Transverse colon (tissue), 4 donors: ENCODE measurements around the gene FBXO42.

Experiments
- EP300 ChIP-seq: sonication (generic); formaldehyde crosslinking; IDR thresholded peaks from one replicate; pipeline ENCODE4 v1.6.1; 2017; ENCODE audit warnings: antibody characterized with exemption, low read depth
- POLR2A ChIP-seq: fragments of 450-650 bp; IDR thresholded peaks from one replicate; pipeline ENCODE4 v1.6.1; 2016; ENCODE audit warnings: antibody characterized with exemption, mild to moderate bottlenecking, moderate library complexity
- POLR2AphosphoS5 ChIP-seq, 3 donors: sonication (generic); formaldehyde crosslinking; IDR thresholded peaks; one replicate each; pipeline ENCODE4 v1.6.1; 2016; ENCODE audit warnings: antibody characterized with exemption in 3 of 3
- TF ChIP-seq, protein P1 (sequence below), 5 experiments: fragments of 200-600 bp in 3 of 5; fragments of 450-650 bp in 2 of 5; sonication (generic) in 3 of 5; IDR thresholded peaks; 1 replicate in 2 of 5; 2 replicates in 3 of 5; pipeline ENCODE4 v1.5.1; 2016 to 2017; ENCODE audit warnings: antibody characterized with exemption in 5 of 5, inconsistent platforms in 3 of 5, mild to moderate bottlenecking in 2 of 5, moderate library complexity in 1 of 5

DNA sequence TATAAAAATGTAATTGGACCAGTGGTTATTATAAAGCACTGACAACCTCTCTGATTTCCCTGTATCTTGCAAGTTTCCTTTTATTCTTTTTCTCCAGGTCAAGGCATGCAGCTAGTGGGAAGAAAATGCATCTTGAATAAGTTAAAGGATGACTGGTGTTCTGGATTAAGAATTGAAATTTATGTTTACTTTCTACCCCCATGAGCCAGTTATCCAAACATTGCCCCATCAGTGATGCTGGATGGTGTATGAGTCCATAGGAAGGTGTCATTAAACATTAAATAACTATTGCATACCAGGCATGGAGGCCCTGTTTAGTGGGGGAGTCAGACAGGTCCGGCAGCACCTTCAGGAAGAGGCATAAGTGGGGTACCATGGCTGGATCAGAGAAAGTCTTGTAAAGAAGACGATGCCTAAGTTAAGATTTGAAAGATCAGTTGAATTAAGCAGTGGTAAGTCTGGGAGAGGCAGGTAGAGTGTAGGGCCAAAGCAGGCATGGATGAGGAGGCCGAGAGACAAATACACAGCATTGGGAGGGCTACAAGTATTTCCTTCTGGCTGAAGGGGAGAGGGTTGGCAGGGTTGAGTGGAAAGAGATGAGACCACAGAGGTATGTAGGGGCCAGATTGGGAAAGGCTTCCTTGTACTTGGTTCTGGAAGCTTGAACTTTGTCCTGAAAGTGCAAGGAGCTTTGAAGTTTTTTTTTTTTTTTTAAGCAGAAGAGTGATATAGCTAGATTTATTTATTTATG lies 20.4 kb upstream of the FBXO42 start:
- TF ChIP-seq, protein P1, sequence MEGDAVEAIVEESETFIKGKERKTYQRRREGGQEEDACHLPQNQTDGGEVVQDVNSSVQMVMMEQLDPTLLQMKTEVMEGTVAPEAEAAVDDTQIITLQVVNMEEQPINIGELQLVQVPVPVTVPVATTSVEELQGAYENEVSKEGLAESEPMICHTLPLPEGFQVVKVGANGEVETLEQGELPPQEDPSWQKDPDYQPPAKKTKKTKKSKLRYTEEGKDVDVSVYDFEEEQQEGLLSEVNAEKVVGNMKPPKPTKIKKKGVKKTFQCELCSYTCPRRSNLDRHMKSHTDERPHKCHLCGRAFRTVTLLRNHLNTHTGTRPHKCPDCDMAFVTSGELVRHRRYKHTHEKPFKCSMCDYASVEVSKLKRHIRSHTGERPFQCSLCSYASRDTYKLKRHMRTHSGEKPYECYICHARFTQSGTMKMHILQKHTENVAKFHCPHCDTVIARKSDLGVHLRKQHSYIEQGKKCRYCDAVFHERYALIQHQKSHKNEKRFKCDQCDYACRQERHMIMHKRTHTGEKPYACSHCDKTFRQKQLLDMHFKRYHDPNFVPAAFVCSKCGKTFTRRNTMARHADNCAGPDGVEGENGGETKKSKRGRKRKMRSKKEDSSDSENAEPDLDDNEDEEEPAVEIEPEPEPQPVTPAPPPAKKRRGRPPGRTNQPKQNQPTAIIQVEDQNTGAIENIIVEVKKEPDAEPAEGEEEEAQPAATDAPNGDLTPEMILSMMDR (IDR thresholded peaks at IDR 0.05), result no peak
- TF ChIP-seq POLR2A (no peak), POLR2AphosphoS5 (IDR thresholded peaks at IDR 0.05) (no peak), EP300 (no peak)
